HepG2 (cell line): Measurements from ENCODE around the gene TGM2. TPM values are rescaled to one million over a fixed set of nuclear protein-coding genes. Genes with fewer than 3 reads are reported as not detected.

Experiments used
- BATF2 ChIP-seq: sonication (generic); formaldehyde crosslinking; IDR thresholded peaks from 2 replicates; pipeline ENCODE4 v1.8.0; 2022; ENCODE audit warnings: mild to moderate bottlenecking, missing genetic modification reagents, moderate library complexity
- CHCHD3 ChIP-seq: sonication (generic); formaldehyde crosslinking; IDR thresholded peaks from 2 replicates; pipeline ENCODE4 v1.8.0; 2022; ENCODE audit warnings: mild to moderate bottlenecking, missing genetic modification reagents, moderate library complexity
- EHMT2 ChIP-seq: fragments of 200-600 bp; sonication (generic); IDR thresholded peaks from 2 replicates; pipeline ENCODE4 v1.7.0; 2017; ENCODE audit warnings: antibody characterized with exemption, low read depth, low read length, borderline replicate concordance
- FOXP1 ChIP-seq, 2 experiments: fragments of 450-650 bp in 1 of 2; IDR thresholded peaks; 2 replicates each; pipeline ENCODE4 v1.6.1; 2017 to 2018; ENCODE audit warnings: antibody characterized with exemption in 1 of 2
- GMEB2 ChIP-seq: IDR thresholded peaks from 2 replicates; pipeline ENCODE4 v1.6.1; 2016; ENCODE audit warnings: missing biosample characterization, missing genetic modification reagents, low read depth
- HNF4G ChIP-seq, 2 experiments: sonication (generic) in 1 of 2; formaldehyde crosslinking in 1 of 2; IDR thresholded peaks; 2 replicates each; pipeline versions ENCODE4 v1.4.0 to v1.6.1; 2011 to 2020; ENCODE audit warnings: borderline replicate concordance in 2 of 2, low read depth in 2 of 2, mild to moderate bottlenecking in 2 of 2, low read length in 1 of 2, missing genetic modification reagents in 1 of 2, moderate library complexity in 1 of 2
- HOXA7 ChIP-seq: sonication (generic); formaldehyde crosslinking; IDR thresholded peaks from 2 replicates; pipeline ENCODE4 v1.8.1; 2022; ENCODE audit warnings: mild to moderate bottlenecking, missing genetic modification reagents, moderate library complexity
- KDM6A ChIP-seq: IDR thresholded peaks from 2 replicates; pipeline ENCODE4 v1.6.1; 2016; ENCODE audit warnings: low read depth
- MED13 ChIP-seq: sonication (generic); formaldehyde crosslinking; IDR thresholded peaks from 2 replicates; pipeline ENCODE4 v1.5.0; 2020; ENCODE audit warnings: missing genetic modification reagents
- MXD4 ChIP-seq: IDR thresholded peaks from 2 replicates; pipeline ENCODE4 v1.6.1; 2016; ENCODE audit warnings: mild to moderate bottlenecking, missing biosample characterization, missing genetic modification reagents
- PHF20 ChIP-seq: sonication (generic); formaldehyde crosslinking; IDR thresholded peaks from 2 replicates; pipeline ENCODE4 v1.5.0; 2020; ENCODE audit warnings: mild to moderate bottlenecking, missing genetic modification reagents
- PHF21A ChIP-seq: sonication (generic); formaldehyde crosslinking; IDR thresholded peaks from 2 replicates; pipeline ENCODE4 v1.5.0; 2020; ENCODE audit warnings: mild to moderate bottlenecking, missing genetic modification reagents
- RCOR2 ChIP-seq: IDR thresholded peaks from 2 replicates; pipeline ENCODE4 v1.6.1; 2016; ENCODE audit warnings: missing biosample characterization, missing genetic modification reagents
- SNAI1 ChIP-seq: sonication (generic); formaldehyde crosslinking; IDR thresholded peaks from 2 replicates; pipeline ENCODE4 v1.5.0; 2020; ENCODE audit warnings: mild to moderate bottlenecking, missing genetic modification reagents, borderline replicate concordance
- SP4 ChIP-seq: sonication (generic); formaldehyde crosslinking; IDR thresholded peaks from 2 replicates; pipeline ENCODE4 v1.8.1; 2023; ENCODE audit warnings: mild to moderate bottlenecking, missing genetic modification reagents
- SRF ChIP-seq: IDR thresholded peaks from 2 replicates; pipeline ENCODE4 v1.6.1; 2011; ENCODE audit warnings: mild to moderate bottlenecking, low read depth, low read length, moderate library complexity
- TCF12 ChIP-seq, 2 experiments: fragments of 450-650 bp in 1 of 2; sonication (generic) in 1 of 2; formaldehyde crosslinking in 1 of 2; IDR thresholded peaks; 2 replicates each; pipeline versions ENCODE4 v1.6.1 to v1.8.0; 2017 to 2022; ENCODE audit warnings: antibody characterized with exemption in 1 of 2, mild to moderate bottlenecking in 1 of 2, missing genetic modification reagents in 1 of 2, moderate library complexity in 1 of 2
- TFAP4 ChIP-seq: sonication (generic); IDR thresholded peaks from 2 replicates; pipeline ENCODE4 v1.6.1; 2016; ENCODE audit warnings: low read depth, borderline replicate concordance
- ZBTB38 ChIP-seq: sonication (generic); formaldehyde crosslinking; IDR thresholded peaks from 2 replicates; pipeline ENCODE4 v1.5.1; 2020; ENCODE audit warnings: mild to moderate bottlenecking, missing genetic modification reagents
- ZNF17 ChIP-seq: sonication (generic); formaldehyde crosslinking; IDR thresholded peaks from 2 replicates; pipeline ENCODE4 v1.5.0; 2020; ENCODE audit warnings: mild to moderate bottlenecking, missing genetic modification reagents
- ZNF329 ChIP-seq: sonication (generic); formaldehyde crosslinking; IDR thresholded peaks from 2 replicates; pipeline ENCODE4 v1.9.0; 2021; ENCODE audit warnings: low read depth, mild to moderate bottlenecking, missing genetic modification reagents
- ZNF615 ChIP-seq: sonication (generic); formaldehyde crosslinking; IDR thresholded peaks from 2 replicates; pipeline ENCODE4 v1.5.0; 2020; ENCODE audit warnings: mild to moderate bottlenecking, missing genetic modification reagents, borderline replicate concordance
- ZNF616 ChIP-seq: sonication (generic); formaldehyde crosslinking; IDR thresholded peaks from 2 replicates; pipeline ENCODE4 v1.5.0; 2020; ENCODE audit warnings: low read depth, mild to moderate bottlenecking, missing genetic modification reagents
- ZNF629 ChIP-seq: sonication (generic); formaldehyde crosslinking; conservative IDR thresholded peaks from 2 replicates; pipeline ENCODE4 v1.5.0; 2020; ENCODE audit warnings: missing genetic modification reagents
- ZNF670 ChIP-seq: sonication (generic); formaldehyde crosslinking; IDR thresholded peaks from 2 replicates; pipeline ENCODE4 v1.8.0; 2022; ENCODE audit warnings: mild to moderate bottlenecking, missing genetic modification reagents, borderline replicate concordance
- ZNF775 ChIP-seq: sonication (generic); formaldehyde crosslinking; IDR thresholded peaks from 2 replicates; pipeline ENCODE4 v1.4.0; 2020; ENCODE audit warnings: missing genetic modification reagents, mild to moderate bottlenecking, moderate library complexity, borderline replicate concordance
- ZNF878 ChIP-seq: sonication (generic); formaldehyde crosslinking; IDR thresholded peaks from 2 replicates; pipeline ENCODE4 v1.8.1; 2023; ENCODE audit warnings: mild to moderate bottlenecking, missing genetic modification reagents, moderate library complexity
- ZSCAN21 ChIP-seq: sonication (generic); formaldehyde crosslinking; IDR thresholded peaks from 2 replicates; pipeline ENCODE4 v1.8.0; 2022; ENCODE audit warnings: mild to moderate bottlenecking, missing genetic modification reagents, moderate library complexity, borderline replicate concordance
- ZSCAN31 ChIP-seq: sonication (generic); formaldehyde crosslinking; IDR thresholded peaks from 2 replicates; pipeline ENCODE4 v1.5.0; 2020; ENCODE audit warnings: low read depth, mild to moderate bottlenecking, missing genetic modification reagents
- polyA plus RNA-seq, 8 experiments: library from polyadenylated mRNA; depleted of rRNA in 3 of 8; stranded (reverse) in 7 of 8; unstranded in 1 of 8; fragments of >200 nt; fragmentation: Illumina TruSeq in 4 of 8; extraction: Trizol in 4 of 8; gene quantifications; 2 replicates each; pipeline versions ENCODE4 v1.2.1 to v1.2.3, GENCODE V29; 2011 to 2016; ENCODE audit warnings: low read depth in 4 of 8, missing spikeins in 1 of 8, mixed read lengths in 1 of 8; ENCODE audit not compliant: insufficient read depth in 1 of 8
- total RNA-seq, 5 experiments: library from RNA; depleted of rRNA; stranded (reverse); fragments of >200 nt; fragmentation: Illumina TruSeq; extraction: Trizol; gene quantifications; 2 replicates each; pipeline ENCODE4 v1.2.3, GENCODE V29; 2016; ENCODE audit warnings: low read depth in 1 of 5

Gene TGM2
- total and polyA plus RNA-seq, 2 of the 13 experiments (the other 11 are each of a cell fraction or from before 2014, with no cell fraction given) = 4.2 to 46.4 TPM

GRCh38 chr20:38095017-38095686, 69.9 kb downstream of the TGM2 start (continued):
- TF ChIP-seq PHF20 (CRISPR knock-in tag) = no peak
- TF ChIP-seq ZNF17 = no peak
- no peak for TF ChIP-seq ZNF615 (CRISPR knock-in tag)
- TF ChIP-seq MXD4 (CRISPR knock-in tag) = no peak
- TF ChIP-seq ZNF775 (CRISPR knock-in tag) = no peak
- no peak for TF ChIP-seq GMEB2 (CRISPR knock-in tag)
- no peak for TF ChIP-seq ZNF329
- no peak for TF ChIP-seq MED13
- TF ChIP-seq ZNF629 = no peak
- TF ChIP-seq BATF2 = no peak
- no peak for TF ChIP-seq ZNF670
- TF ChIP-seq PHF21A (CRISPR knock-in tag) = no peak
- no peak for TF ChIP-seq KDM6A (CRISPR knock-in tag)
- TF ChIP-seq HOXA7 (CRISPR knock-in tag) = no peak
- no peak for TF ChIP-seq SNAI1
- TF ChIP-seq ZNF878 (CRISPR knock-in tag) = peak; percentile 41; the same call in 1 of the 2 replicates
- TF ChIP-seq TCF12 (IDR thresholded peaks at IDR 0.05) = no peak
- TF ChIP-seq TCF12 (CRISPR knock-in tag; IDR thresholded peaks at IDR 0.05) = no peak
- no peak for TF ChIP-seq SRF
- no peak for TF ChIP-seq RCOR2 (CRISPR knock-in tag)
- TF ChIP-seq FOXP1 (IDR thresholded peaks at IDR 0.05) = no peak
- TF ChIP-seq FOXP1 (CRISPR knock-in tag; IDR thresholded peaks at IDR 0.05) = peak; percentile 61; the same call in 1 of the 2 replicates
- no peak for TF ChIP-seq ZSCAN21 (CRISPR knock-in tag)
- TF ChIP-seq SP4 (CRISPR knock-in tag) = no peak
- no peak for TF ChIP-seq ZNF616 (CRISPR knock-in tag)
- no peak for TF ChIP-seq ZSCAN31 (CRISPR knock-in tag)
- TF ChIP-seq ZBTB38 (CRISPR knock-in tag) = 0 out of 2 replicates have a peak, but pooled peaks have one; percentile 19
- TF ChIP-seq CHCHD3 = no peak
- TF ChIP-seq HNF4G (IDR thresholded peaks at IDR 0.05; ENCODE audit: borderline replicate concordance, low read depth, low read length) = no peak
- no peak for TF ChIP-seq HNF4G (CRISPR knock-in tag; IDR thresholded peaks at IDR 0.05; ENCODE audit: borderline replicate concordance, low read depth)
- TF ChIP-seq TFAP4 = no peak; the same call in 1 of the 2 replicates
- TF ChIP-seq EHMT2 = no peak
